ENCODE data around the gene FGF8.

DNA sequence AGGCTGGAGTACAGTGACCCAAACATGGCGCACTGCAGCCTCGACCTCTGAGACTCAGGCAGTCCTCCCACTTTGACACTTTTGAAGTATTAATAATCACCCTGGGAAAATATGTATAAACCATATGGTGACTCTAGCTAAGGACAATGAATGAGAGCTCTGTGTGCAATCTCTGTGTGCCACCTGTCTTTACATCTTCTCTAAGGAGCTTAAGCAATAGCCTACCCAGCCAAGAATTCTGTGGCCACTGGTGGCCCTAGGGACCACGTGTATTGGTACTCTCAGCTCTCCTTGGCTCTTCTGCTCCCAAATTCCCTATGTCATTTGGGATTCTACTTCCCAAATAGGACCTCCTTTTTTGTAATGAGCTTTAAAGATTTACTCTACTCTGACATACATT is 23.7 kb downstream of the FGF8 start:
- TF ChIP-seq, protein P1, sequence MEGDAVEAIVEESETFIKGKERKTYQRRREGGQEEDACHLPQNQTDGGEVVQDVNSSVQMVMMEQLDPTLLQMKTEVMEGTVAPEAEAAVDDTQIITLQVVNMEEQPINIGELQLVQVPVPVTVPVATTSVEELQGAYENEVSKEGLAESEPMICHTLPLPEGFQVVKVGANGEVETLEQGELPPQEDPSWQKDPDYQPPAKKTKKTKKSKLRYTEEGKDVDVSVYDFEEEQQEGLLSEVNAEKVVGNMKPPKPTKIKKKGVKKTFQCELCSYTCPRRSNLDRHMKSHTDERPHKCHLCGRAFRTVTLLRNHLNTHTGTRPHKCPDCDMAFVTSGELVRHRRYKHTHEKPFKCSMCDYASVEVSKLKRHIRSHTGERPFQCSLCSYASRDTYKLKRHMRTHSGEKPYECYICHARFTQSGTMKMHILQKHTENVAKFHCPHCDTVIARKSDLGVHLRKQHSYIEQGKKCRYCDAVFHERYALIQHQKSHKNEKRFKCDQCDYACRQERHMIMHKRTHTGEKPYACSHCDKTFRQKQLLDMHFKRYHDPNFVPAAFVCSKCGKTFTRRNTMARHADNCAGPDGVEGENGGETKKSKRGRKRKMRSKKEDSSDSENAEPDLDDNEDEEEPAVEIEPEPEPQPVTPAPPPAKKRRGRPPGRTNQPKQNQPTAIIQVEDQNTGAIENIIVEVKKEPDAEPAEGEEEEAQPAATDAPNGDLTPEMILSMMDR (IDR thresholded peaks at IDR 0.05; ENCODE audit: low read depth, low read length): no peak
- TF ChIP-seq POLR2A (IDR thresholded peaks at IDR 0.05; ENCODE audit: extremely low read depth, insufficient read length) (no peak), MYC (IDR thresholded peaks at IDR 0.05; ENCODE audit: low read depth, low read length) (no peak)
- TF ChIP-seq, protein P2, sequence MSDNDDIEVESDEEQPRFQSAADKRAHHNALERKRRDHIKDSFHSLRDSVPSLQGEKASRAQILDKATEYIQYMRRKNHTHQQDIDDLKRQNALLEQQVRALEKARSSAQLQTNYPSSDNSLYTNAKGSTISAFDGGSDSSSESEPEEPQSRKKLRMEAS (IDR thresholded peaks at IDR 0.05; ENCODE audit: low read depth, low read length): no peak

All from NB4 (cell line).